SK-N-SH (cell line): ENCODE data around the gene UBE2C. TPM values are rescaled to one million over a fixed set of nuclear protein-coding genes. Genes with fewer than 3 reads are reported as not detected.
A peak's percentile ranks its signal among the peaks of the same experiment; 100 is the strongest.

Experiments used
- CTCF ChIA-PET: fragments of 300-600, 350-600 bp; formaldehyde crosslinking; extraction: SDS; loops from one replicate; lab custom pipeline; 2021; lab: Yijun Ruan, JAX
- POLR2A ChIA-PET: fragments of 350-600 bp; sonication (Branson Sonifier 250); formaldehyde crosslinking; extraction: SDS; loops from one replicate; lab custom pipeline; 2020; ENCODE audit warnings: antibody characterized with exemption, inconsistent platforms; lab: Yijun Ruan, JAX
- DNase-seq: peaks from one replicate; pipeline ENCODE4 v3.0.0; 2012
- H2AFZ ChIP-seq: fragments of 200-600 bp; sonication (generic); 2 replicates; pipeline ENCODE4 v1.8.1; 2016; ENCODE audit warnings: antibody characterized with exemption, mild to moderate bottlenecking, low read depth
- H3F3A ChIP-seq: fragments of 200-600 bp; sonication (generic); replicated peaks from 2 replicates; pipeline ENCODE3; 2016; ENCODE audit warnings: antibody characterized with exemption, mild to moderate bottlenecking; ENCODE audit not compliant: insufficient read depth
- H3K27ac ChIP-seq, 2 experiments: fragments of 200-500 bp in 1 of 2; fragments of 200-600 bp in 1 of 2; sonication (Bioruptor generic) in 1 of 2; sonication (generic), shearing (Covaris generic) in 1 of 2; 2 replicates each; pipeline versions ENCODE4 v1.5.1 to v1.6.1; 2014 to 2016; ENCODE audit warnings: low read depth in 2 of 2, inconsistent platforms in 1 of 2, low read length in 1 of 2, mild to moderate bottlenecking in 1 of 2, mixed read lengths in 1 of 2
- H3K27me3 ChIP-seq: fragments of 200-600 bp; sonication (generic), shearing (Covaris generic); 2 replicates; pipeline ENCODE4 v1.6.1; 2016; ENCODE audit warnings: mixed run types; ENCODE audit not compliant: insufficient read depth
- H3K36me3 ChIP-seq, 2 experiments: fragments of 200-500 bp in 1 of 2; fragments of 200-600 bp in 1 of 2; sonication (Bioruptor generic) in 1 of 2; sonication (generic) in 1 of 2; replicated peaks in 1 of 2; 2 replicates each; pipeline versions ENCODE3 to v1.5.1; 2014 to 2016; ENCODE audit warnings: low read length in 1 of 2, mild to moderate bottlenecking in 1 of 2; ENCODE audit not compliant: insufficient read depth in 2 of 2, control insufficient read depth in 1 of 2
- H3K4me1 ChIP-seq, 2 experiments: fragments of 200-500 bp in 1 of 2; fragments of 200-600 bp in 1 of 2; sonication (Bioruptor generic) in 1 of 2; sonication (generic), shearing (Covaris generic) in 1 of 2; 2 replicates each; pipeline versions ENCODE4 v1.5.1 to v1.6.1; 2014 to 2016; ENCODE audit warnings: low read depth in 1 of 2, low read length in 1 of 2, mixed run types in 1 of 2; ENCODE audit not compliant: insufficient read depth in 2 of 2, control insufficient read depth in 1 of 2
- H3K4me2 ChIP-seq: fragments of 200-600 bp; sonication (generic), shearing (Covaris generic); 2 replicates; pipeline ENCODE4 v1.6.1; 2017; ENCODE audit warnings: mixed run types
- H3K4me3 ChIP-seq, 2 experiments: fragments of 200-500 bp in 1 of 2; fragments of 200-600 bp in 1 of 2; sonication (Bioruptor generic) in 1 of 2; sonication (generic), shearing (Covaris generic) in 1 of 2; 2 replicates each; pipeline versions ENCODE4 v1.5.1 to v1.8.1; 2014 to 2016; ENCODE audit warnings: low read depth in 2 of 2, inconsistent platforms in 1 of 2, low read length in 1 of 2, mild to moderate bottlenecking in 1 of 2, mixed read lengths in 1 of 2, moderate library complexity in 1 of 2
- H3K79me2 ChIP-seq: fragments of 200-600 bp; sonication (generic); 2 replicates; pipeline ENCODE4 v1.8.1; 2017; ENCODE audit warnings: mild to moderate bottlenecking; ENCODE audit not compliant: insufficient read depth
- H3K9ac ChIP-seq: fragments of 200-600 bp; sonication (generic); 2 replicates; pipeline ENCODE4 v1.6.1; 2017; ENCODE audit warnings: mixed run types
- H3K9me2 ChIP-seq: fragments of 200-600 bp; sonication (generic); 2 replicates; pipeline ENCODE4 v1.6.1; 2017; ENCODE audit warnings: mixed run types
- H3K9me3 ChIP-seq: fragments of 200-600 bp; sonication (generic); 2 replicates; pipeline ENCODE4 v1.6.1; 2017; ENCODE audit warnings: mixed run types, mild to moderate bottlenecking, moderate library complexity
- H4K20me1 ChIP-seq: fragments of 200-600 bp; sonication (generic); 2 replicates; pipeline ENCODE4 v1.6.1; 2017; ENCODE audit warnings: mild to moderate bottlenecking, mixed run types; ENCODE audit not compliant: insufficient read depth
- EP300 ChIP-seq, 2 experiments: IDR thresholded peaks; 2 replicates each; pipeline versions ENCODE4 v1.4.0 to v1.6.1; 2012; ENCODE audit warnings: borderline replicate concordance in 1 of 2, low read depth in 1 of 2, low read length in 1 of 2
- FOSL2 ChIP-seq: IDR thresholded peaks from 2 replicates; pipeline ENCODE4 v1.4.0; 2012; ENCODE audit warnings: low read depth, mild to moderate bottlenecking, moderate library complexity, borderline replicate concordance
- FOXM1 ChIP-seq: IDR thresholded peaks from 2 replicates; pipeline ENCODE4 v1.4.0; 2012; ENCODE audit warnings: low read depth, mild to moderate bottlenecking
- GABPA ChIP-seq: IDR thresholded peaks from 2 replicates; pipeline ENCODE4 v1.4.0; 2012; ENCODE audit warnings: low read depth, mild to moderate bottlenecking
- GATA2 ChIP-seq: sonication (generic); formaldehyde crosslinking; IDR thresholded peaks from 2 replicates; pipeline ENCODE4 v1.5.0; 2020; ENCODE audit warnings: mild to moderate bottlenecking, missing genetic modification reagents
- MAX ChIP-seq: IDR thresholded peaks from 2 replicates; pipeline ENCODE4 v1.4.0; 2012; ENCODE audit warnings: low read depth
- MXI1 ChIP-seq: IDR thresholded peaks from 2 replicates; pipeline ENCODE4 v1.6.1; 2012; ENCODE audit warnings: mild to moderate bottlenecking, low read depth, low read length, improper control_type of control experiment
- POLR2AphosphoS5 ChIP-seq: IDR thresholded peaks from 2 replicates; pipeline ENCODE4 v1.6.1; 2012; ENCODE audit warnings: low read depth, low read length
- RCOR1 ChIP-seq: fragments of 150-350 bp; IDR thresholded peaks from 2 replicates; pipeline ENCODE4 v1.6.1; 2017; ENCODE audit warnings: antibody characterized with exemption, low read length
- RXRA ChIP-seq: IDR thresholded peaks from 2 replicates; pipeline ENCODE4 v1.4.0; 2012; ENCODE audit warnings: low read depth, mild to moderate bottlenecking, borderline replicate concordance
- SIN3A ChIP-seq: IDR thresholded peaks from 2 replicates; pipeline ENCODE4 v1.6.1; 2012; ENCODE audit warnings: low read depth, mild to moderate bottlenecking, low read length, moderate library complexity, borderline replicate concordance
- TCF12 ChIP-seq: IDR thresholded peaks from 2 replicates; pipeline ENCODE4 v1.4.0; 2012
- USF1 ChIP-seq: IDR thresholded peaks from 2 replicates; pipeline ENCODE4 v1.4.0; 2012; ENCODE audit warnings: low read depth, borderline replicate concordance
- USF2 ChIP-seq: fragments of 150-350 bp; IDR thresholded peaks from 2 replicates; pipeline ENCODE4 v1.6.1; 2017; ENCODE audit warnings: antibody characterized with exemption, low read length, low read depth, borderline replicate concordance
- ZBTB33 ChIP-seq: IDR thresholded peaks from 2 replicates; pipeline ENCODE4 v1.4.0; 2012; ENCODE audit warnings: low read depth, borderline replicate concordance
- WGBS: methylation state at CpG from one replicate; pipeline ENCODE4 v1.1.6; 2017; ENCODE audit warnings: low lambda C conversion rate; 5-methylcytosine and 5-hydroxymethylcytosine counted together
- polyA plus RNA-seq, 3 experiments: library from polyadenylated mRNA; depleted of rRNA; stranded (reverse); fragments of >200 nt; gene quantifications; 2 replicates each; pipeline ENCODE4 v1.2.3, GENCODE V29; 2012

The UBE2C gene
- polyA plus RNA-seq, 1 of the 3 experiments (the other 2 are of a cell fraction) = 115 TPM

- Histone ChIP-seq H3K4me1 (peaks cover 8 to 13% of the 10 kb centered on the region in 2 experiments; a peak in 2 of 4 replicates), H3F3A (no peaks in the 10 kb centered on the region), H3K9ac (no peak overlapping the region), H3K9me3 (no peaks in the 10 kb centered on the region), H4K20me1 (no peaks in the 10 kb centered on the region), H3K4me3 (peak overlapping the region; percentile 75), H3K79me2 (peaks cover 25% of the 10 kb centered on the region), H2AFZ (peak overlapping the region; percentile 99), H3K36me3 (peaks cover 6 to 8% of the 10 kb centered on the region in 2 experiments), H3K9me2 (no peaks in the 10 kb centered on the region), H3K27ac (peak overlapping the region in 1 of 2 experiments; percentile 71; a peak in 1 of 4 replicates), H3K4me2 (peak overlapping the region; percentile 79), H3K27me3 (no peaks in the 10 kb centered on the region)
- ChIA-PET CTCF (interaction anchor here (1.2 to 1.6 kb wide), 2 partner anchors 32 to 130 kb away, joined by 4 to 7 read pairs; no protein-coding TSS in a partner anchor), POLR2A (no interaction called here)
- TF ChIP-seq MAX (no peak), USF1 (no peak), SIN3A (no peak), EP300 (IDR thresholded peaks at IDR 0.05; ENCODE audit: borderline replicate concordance in 1 of 2, low read depth in 1 of 2, low read length in 1 of 2) (no peak), POLR2AphosphoS5 (no peak), RCOR1 (no peak; the same call in 1 of the 2 replicates), USF2 (no peak), GATA2 (CRISPR knock-in tag) (no peak), TCF12 (no peak), FOXM1 (no peak), GABPA (no peak), RXRA (no peak), MXI1 (no peak), ZBTB33 (no peak)
- WGBS = 25% methylated on average over 12 of the region's 13 CpGs
- DNase-seq = peak; percentile 66
Observed at GRCh38 chr20:45857882-45858216, 45.4 kb downstream of the UBE2C start.

GRCh38 chr20:45859916-45860315, 47.5 kb downstream of the UBE2C start:
- H3K9me2 ChIP-seq = no peaks in the 10 kb centered on the region
- no peaks in the 10 kb centered on the region for H4K20me1 ChIP-seq
- H3K4me3 ChIP-seq = no peak overlapping the region
- H3K9ac ChIP-seq = no peak overlapping the region
- ChIA-PET CTCF (no interaction called here), POLR2A (no interaction called here)
- TF ChIP-seq GATA2 (CRISPR knock-in tag) (no peak), FOSL2 (no peak)
- no peak for DNase-seq
- no peak overlapping the region for H2AFZ ChIP-seq
- no peaks in the 10 kb centered on the region for H3K9me3 ChIP-seq
- WGBS = 99% methylated on average over 3 of the region's 5 CpGs
- no peaks in the 10 kb centered on the region for H3F3A ChIP-seq
- H3K27ac ChIP-seq = no peak overlapping the region
- peaks cover 22% of the 10 kb centered on the region for H3K79me2 ChIP-seq
- H3K27me3 ChIP-seq = no peaks in the 10 kb centered on the region
- no peaks in the 10 kb centered on the region for H3K36me3 ChIP-seq
- H3K4me2 ChIP-seq = no peak overlapping the region
- H3K4me1 ChIP-seq = peaks cover 8 to 12% of the 10 kb centered on the region in 2 experiments; a peak in 2 of 4 replicates
